HL-60 (cell line): ENCODE results near the gene PRCD.

Source experiments
- DNase-seq, 2 experiments: peaks; one replicate each; pipeline ENCODE4 v3.0.0-alpha.2; 2010 to 2020; ENCODE audit warnings: low read depth in 1 of 2, low spot score in 1 of 2
- H3K27ac ChIP-seq: fragments of 250-450 bp; sonication (Bioruptor Pico); replicated peaks from 2 replicates; pipeline ENCODE4 v1.5.1; 2020; ENCODE audit warnings: mild to moderate bottlenecking, moderate library complexity
- H3K27me3 ChIP-seq: fragments of 250-450 bp; sonication (Bioruptor Pico); 2 replicates; pipeline ENCODE4 v1.5.1; 2021; ENCODE audit warnings: mild to moderate bottlenecking, moderate library complexity; ENCODE audit not compliant: insufficient read depth, poor library complexity, severe bottlenecking
- H3K4me3 ChIP-seq: replicated peaks from 2 replicates; pipeline ENCODE4 v1.5.1; 2011; ENCODE audit warnings: mild to moderate bottlenecking, control low read depth, low read length; ENCODE audit not compliant: insufficient read depth
- GABPA ChIP-seq: IDR thresholded peaks from 2 replicates; pipeline ENCODE4 v1.6.1; 2012; ENCODE audit warnings: low read depth
- POLR2AphosphoS5 ChIP-seq: IDR thresholded peaks from 2 replicates; pipeline ENCODE4 v1.6.1; 2012; ENCODE audit warnings: low read depth
- SPI1 ChIP-seq: IDR thresholded peaks from 2 replicates; pipeline ENCODE4 v1.6.1; 2012; ENCODE audit warnings: low read depth, mild to moderate bottlenecking, borderline replicate concordance
- TF ChIP-seq, protein P1 (sequence below): IDR thresholded peaks from one replicate; pipeline ENCODE4 v1.5.1; 2011; ENCODE audit warnings: low read length, control low read depth, inconsistent platforms; ENCODE audit not compliant: insufficient read depth
- TF ChIP-seq, protein P2 (sequence below): IDR thresholded peaks from 2 replicates; pipeline ENCODE4 v1.6.1; 2012; ENCODE audit warnings: low read depth; ENCODE audit not compliant: insufficient replicate concordance

Gene PRCD

DNA sequence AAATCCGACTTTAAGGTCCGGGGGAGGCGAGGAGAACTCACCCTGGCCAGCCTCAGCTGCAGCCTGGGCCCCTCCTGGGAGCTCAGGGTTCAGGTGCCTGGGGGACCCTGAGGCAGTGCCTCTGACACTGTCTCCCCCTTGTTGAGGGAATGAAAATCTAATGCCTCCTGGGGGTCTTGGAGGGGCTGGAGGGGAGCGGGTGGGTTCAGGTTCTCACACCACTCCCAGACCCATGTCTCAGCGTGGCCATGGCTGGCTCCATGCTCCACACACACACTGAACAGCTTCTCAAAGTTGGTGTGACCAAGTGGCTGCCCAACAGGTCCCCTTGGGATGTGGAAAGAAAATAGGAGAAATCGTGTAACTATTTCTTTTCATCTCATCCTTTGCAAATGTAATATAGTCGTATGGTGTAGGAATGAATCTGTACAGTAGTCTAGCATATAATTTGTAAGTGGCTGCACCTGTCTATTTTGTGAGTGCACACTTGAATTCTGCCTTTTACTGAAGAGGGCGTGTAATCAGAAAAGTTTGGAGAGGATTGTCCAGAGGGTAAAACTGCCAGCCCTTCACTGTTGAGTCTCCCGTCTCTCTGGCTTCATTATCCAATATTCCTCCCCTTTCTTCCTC is 788 bp upstream of the PRCD start:
- no peak for TF ChIP-seq POLR2AphosphoS5
- no peak for TF ChIP-seq SPI1
- TF ChIP-seq, protein P1, sequence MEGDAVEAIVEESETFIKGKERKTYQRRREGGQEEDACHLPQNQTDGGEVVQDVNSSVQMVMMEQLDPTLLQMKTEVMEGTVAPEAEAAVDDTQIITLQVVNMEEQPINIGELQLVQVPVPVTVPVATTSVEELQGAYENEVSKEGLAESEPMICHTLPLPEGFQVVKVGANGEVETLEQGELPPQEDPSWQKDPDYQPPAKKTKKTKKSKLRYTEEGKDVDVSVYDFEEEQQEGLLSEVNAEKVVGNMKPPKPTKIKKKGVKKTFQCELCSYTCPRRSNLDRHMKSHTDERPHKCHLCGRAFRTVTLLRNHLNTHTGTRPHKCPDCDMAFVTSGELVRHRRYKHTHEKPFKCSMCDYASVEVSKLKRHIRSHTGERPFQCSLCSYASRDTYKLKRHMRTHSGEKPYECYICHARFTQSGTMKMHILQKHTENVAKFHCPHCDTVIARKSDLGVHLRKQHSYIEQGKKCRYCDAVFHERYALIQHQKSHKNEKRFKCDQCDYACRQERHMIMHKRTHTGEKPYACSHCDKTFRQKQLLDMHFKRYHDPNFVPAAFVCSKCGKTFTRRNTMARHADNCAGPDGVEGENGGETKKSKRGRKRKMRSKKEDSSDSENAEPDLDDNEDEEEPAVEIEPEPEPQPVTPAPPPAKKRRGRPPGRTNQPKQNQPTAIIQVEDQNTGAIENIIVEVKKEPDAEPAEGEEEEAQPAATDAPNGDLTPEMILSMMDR, result no peak
- no peak for TF ChIP-seq GABPA
- TF ChIP-seq, protein P2, sequence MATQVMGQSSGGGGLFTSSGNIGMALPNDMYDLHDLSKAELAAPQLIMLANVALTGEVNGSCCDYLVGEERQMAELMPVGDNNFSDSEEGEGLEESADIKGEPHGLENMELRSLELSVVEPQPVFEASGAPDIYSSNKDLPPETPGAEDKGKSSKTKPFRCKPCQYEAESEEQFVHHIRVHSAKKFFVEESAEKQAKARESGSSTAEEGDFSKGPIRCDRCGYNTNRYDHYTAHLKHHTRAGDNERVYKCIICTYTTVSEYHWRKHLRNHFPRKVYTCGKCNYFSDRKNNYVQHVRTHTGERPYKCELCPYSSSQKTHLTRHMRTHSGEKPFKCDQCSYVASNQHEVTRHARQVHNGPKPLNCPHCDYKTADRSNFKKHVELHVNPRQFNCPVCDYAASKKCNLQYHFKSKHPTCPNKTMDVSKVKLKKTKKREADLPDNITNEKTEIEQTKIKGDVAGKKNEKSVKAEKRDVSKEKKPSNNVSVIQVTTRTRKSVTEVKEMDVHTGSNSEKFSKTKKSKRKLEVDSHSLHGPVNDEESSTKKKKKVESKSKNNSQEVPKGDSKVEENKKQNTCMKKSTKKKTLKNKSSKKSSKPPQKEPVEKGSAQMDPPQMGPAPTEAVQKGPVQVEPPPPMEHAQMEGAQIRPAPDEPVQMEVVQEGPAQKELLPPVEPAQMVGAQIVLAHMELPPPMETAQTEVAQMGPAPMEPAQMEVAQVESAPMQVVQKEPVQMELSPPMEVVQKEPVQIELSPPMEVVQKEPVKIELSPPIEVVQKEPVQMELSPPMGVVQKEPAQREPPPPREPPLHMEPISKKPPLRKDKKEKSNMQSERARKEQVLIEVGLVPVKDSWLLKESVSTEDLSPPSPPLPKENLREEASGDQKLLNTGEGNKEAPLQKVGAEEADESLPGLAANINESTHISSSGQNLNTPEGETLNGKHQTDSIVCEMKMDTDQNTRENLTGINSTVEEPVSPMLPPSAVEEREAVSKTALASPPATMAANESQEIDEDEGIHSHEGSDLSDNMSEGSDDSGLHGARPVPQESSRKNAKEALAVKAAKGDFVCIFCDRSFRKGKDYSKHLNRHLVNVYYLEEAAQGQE, result no peak
- no peak for DNase-seq
- Histone ChIP-seq H3K27me3 (peaks cover 22% of the 10 kb centered on the region), H3K4me3 (no peak overlapping the region), H3K27ac (no peak overlapping the region)

DNA sequence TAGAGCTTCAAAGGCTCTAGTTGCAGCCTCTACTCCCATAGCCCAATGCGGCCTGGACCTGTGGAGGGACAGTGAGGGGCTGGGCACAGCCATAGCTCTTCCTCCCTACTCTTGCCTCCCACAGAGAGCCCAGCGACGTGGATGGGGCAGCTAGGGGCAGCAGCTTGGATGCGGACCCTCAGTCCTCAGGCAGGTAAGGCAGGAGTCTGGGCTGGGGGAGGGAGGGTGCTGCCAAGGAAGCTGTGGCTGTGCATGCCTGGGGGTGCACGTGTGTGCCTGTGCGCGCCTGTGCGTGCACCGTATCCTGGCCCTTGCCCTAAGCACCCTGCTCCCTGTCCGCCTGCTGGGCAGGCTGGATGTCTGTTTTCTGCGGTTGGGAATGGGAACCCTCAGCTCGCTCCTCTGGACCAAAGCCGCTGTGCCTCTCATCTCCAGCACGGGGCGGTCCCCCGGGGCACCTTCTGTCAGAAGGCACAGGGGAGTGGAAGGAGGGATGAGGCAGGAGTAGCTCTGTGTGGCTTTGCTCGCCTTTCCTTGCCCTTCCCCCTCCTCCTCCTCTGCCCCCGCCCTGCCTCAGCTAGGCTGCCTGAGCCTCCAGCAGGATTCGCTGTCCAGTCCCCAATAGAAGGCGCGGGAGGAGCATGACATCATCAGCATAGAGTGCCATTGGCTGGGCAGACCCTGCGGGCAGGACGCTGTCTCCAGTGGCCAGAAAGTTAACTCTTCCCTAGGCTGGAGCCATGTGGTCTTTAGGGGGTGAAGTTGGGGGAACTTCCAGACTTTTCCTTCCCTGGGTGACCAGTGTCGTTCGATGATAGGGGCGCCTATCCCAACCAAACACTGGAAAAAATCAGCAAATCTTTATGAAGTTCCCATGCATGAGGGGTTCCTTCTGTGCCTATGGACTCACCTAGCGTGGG is 797 bp downstream of the PRCD start:
- Histone ChIP-seq H3K27ac (no peak overlapping the region), H3K4me3 (no peak overlapping the region), H3K27me3 (peaks cover 25% of the 10 kb centered on the region)
- peak in 1 of 2 experiments; percentile 19 for DNase-seq
- TF ChIP-seq GABPA (no peak), SPI1 (no peak), POLR2AphosphoS5 (no peak)
- TF ChIP-seq, protein P1, result no peak
- TF ChIP-seq, protein P2, result no peak

DNA sequence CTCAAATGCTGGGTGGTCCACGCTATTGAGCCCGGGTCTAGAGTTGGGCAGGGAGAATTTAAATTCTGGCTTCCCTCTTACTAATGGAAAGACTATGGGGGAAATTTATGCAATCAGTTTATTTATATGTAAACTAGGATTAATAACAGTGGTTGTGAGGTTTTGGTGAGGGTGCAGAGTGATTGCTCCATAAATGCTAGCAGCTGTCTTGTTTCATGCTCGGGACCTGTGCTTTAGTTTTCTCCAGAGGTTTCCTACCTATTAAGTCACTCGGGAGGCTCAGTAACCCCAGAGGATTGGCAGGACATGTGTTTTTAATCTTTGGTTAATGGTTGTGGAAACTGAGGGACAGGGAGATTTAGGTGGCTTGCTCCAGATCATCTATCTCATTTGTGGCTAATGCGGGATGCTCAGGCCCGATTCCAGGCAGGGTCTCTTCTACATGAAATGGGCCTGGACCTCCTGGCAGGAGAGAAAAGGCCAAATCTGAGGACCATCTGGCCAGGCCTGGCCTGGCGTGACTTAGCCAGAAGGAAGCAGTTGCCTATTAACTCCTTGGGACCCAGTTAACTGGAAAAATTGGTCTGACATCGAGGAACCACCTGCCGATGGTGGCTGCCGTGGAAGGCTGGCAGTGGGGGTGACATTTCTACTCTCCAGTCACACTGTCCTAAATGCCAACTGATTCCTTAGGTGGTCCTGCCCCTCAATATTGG is 2.1 kb downstream of the PRCD start:
- Histone ChIP-seq H3K27ac (no peak overlapping the region), H3K4me3 (no peak overlapping the region), H3K27me3 (peaks cover 21% of the 10 kb centered on the region)
- DNase-seq, result no peak
- TF ChIP-seq, protein P2, result no peak
- TF ChIP-seq, protein P1, result no peak
- TF ChIP-seq GABPA (no peak), POLR2AphosphoS5 (no peak), SPI1 (no peak)
